MCF 10A (cell line): Measurements from ENCODE around the gene IL26. TPM values are rescaled to one million over a fixed set of nuclear protein-coding genes. Genes with fewer than 3 reads are reported as not detected.

Experiments
- Bru-seq: library from RNA; stranded (reverse); fragments of 400-500 nt; gene quantifications from one replicate; lab custom pipeline; 2021; lab: Mats Ljungman, UMichigan
- BruChase-seq, 2 experiments: library from RNA; stranded (reverse); fragments of 400-500 nt; gene quantifications; one replicate each; lab custom pipeline; 2021; lab: Mats Ljungman, UMichigan
- BruUV-seq: library from RNA; stranded (reverse); fragments of 400-500 nt; replicated peaks from 2 replicates; lab custom pipeline; 2021; lab: Mats Ljungman, UMichigan
- CTCF ChIA-PET: fragments of 300-600 bp; sonication (Branson Sonifier 250); formaldehyde crosslinking; extraction: SDS; loops from one replicate; lab custom pipeline; 2021; ENCODE audit warnings: antibody characterized with exemption, inconsistent platforms; lab: Yijun Ruan, JAX
- POLR2A ChIA-PET: fragments of 300-600, 350-650 bp; sonication (Branson Sonifier 250); formaldehyde crosslinking; extraction: SDS; loops from one replicate; lab custom pipeline; 2020; ENCODE audit warnings: antibody characterized with exemption, inconsistent platforms; lab: Yijun Ruan, JAX
- DNase-seq: peaks from one replicate; pipeline ENCODE4 v3.0.0-alpha.2; 2018; ENCODE audit not compliant: unreplicated experiment
- H3K27ac Mint-ChIP-seq: one replicate; pipeline ENCODE4 v1.8.0; 2022; ENCODE audit warnings: mild to moderate bottlenecking, low read depth, mixed read lengths; ENCODE audit not compliant: unreplicated experiment
- H3K27me3 Mint-ChIP-seq: one replicate; pipeline ENCODE4 v1.8.0; 2022; ENCODE audit warnings: mixed read lengths; ENCODE audit not compliant: insufficient read depth, unreplicated experiment
- H3K36me3 Mint-ChIP-seq: one replicate; pipeline ENCODE4 v1.8.0; 2022; ENCODE audit warnings: mild to moderate bottlenecking, moderate library complexity, mixed read lengths; ENCODE audit not compliant: insufficient read depth, unreplicated experiment
- H3K4me1 Mint-ChIP-seq: one replicate; pipeline ENCODE4 v1.8.0; 2022; ENCODE audit warnings: mixed read lengths; ENCODE audit not compliant: insufficient read depth, unreplicated experiment
- H3K4me3 Mint-ChIP-seq: one replicate; pipeline ENCODE4 v1.8.0; 2022; ENCODE audit warnings: mild to moderate bottlenecking, moderate library complexity, mixed read lengths; ENCODE audit not compliant: unreplicated experiment
- H3K9me3 Mint-ChIP-seq: one replicate; pipeline ENCODE4 v1.8.0; 2022; ENCODE audit warnings: mixed read lengths; ENCODE audit not compliant: unreplicated experiment
- CTCF ChIP-seq: fragments of 200-600 bp; IDR thresholded peaks from one replicate; pipeline ENCODE4 v1.8.0; 2022; ENCODE audit warnings: antibody characterized with exemption, mild to moderate bottlenecking; ENCODE audit not compliant: unreplicated experiment
- intact Hi-C: fragments of 100-400 bp; cut with micrococcal nuclease; formaldehyde crosslinking; loops from 2 replicates; pipeline ENCODE4 v1.14.1; 2022
- long read RNA-seq: library from polyadenylated mRNA; stranded (forward); transcript quantifications from one replicate; pipeline ENCODE4 v2.0.0, GENCODE V29; 2022
- total RNA-seq: library from RNA; stranded (reverse); gene quantifications from 2 replicates; pipeline ENCODE4 v1.2.3, GENCODE V29; 2022

Gene IL26, protein sequence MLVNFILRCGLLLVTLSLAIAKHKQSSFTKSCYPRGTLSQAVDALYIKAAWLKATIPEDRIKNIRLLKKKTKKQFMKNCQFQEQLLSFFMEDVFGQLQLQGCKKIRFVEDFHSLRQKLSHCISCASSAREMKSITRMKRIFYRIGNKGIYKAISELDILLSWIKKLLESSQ
- total RNA-seq (not detected in 2 replicates), Bru-seq, nascent RNA (percentile 12 among the genes with signal in this experiment), BruChase-seq, experiment 1, labeled RNA remaining after a 6-hour chase (percentile 9 among the genes with signal in this experiment), BruChase-seq, experiment 2, labeled RNA remaining after a 2-hour chase (percentile 4 among the genes with signal in this experiment)
- long read RNA-seq = 0 reads

DNA sequence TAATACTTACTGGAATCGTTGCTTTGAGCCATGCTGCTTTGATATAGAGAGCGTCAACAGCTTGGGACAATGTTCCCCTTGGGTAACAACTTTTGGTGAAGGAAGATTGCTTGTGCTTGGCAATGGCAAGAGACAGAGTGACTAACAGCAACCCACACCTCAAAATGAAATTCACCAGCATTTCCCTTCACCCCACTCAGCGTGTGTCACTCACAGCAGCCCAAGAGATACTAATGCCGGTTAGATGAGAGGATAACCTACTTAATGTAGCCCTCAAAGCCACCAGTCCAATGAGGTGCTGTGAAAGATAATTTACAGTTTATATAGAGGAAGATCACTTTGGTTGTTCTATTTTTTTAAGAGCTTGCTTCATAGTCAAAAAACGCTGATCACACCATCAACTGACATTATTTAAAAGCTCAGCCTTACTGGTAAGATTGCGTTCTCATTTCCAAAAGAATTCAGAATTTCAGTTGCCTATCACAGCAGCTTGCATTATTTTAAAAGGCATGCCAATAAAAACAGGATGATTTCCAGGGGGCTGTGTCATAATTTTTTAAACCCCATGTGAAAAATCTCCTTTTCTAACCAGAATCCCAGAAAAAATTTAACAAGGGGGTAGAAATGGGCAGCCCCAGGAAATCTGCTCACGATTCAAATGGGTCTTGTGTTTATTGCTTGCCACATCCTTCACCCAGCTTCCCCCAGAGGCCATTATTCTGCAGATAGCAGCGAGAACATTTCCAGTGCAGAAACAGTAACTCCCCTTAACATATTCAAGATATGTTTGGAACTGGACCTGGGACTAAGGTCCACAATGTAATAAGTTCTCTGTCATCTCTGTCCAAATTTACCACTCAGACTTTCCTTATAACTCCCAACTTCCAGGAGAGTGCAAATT is at the start of gene IL26:
IL26 (minus strand) TSS at position 235 of the 901 bp plus-strand sequence; CDS start at position 181, 54 bp downstream.
- Mint-ChIP-seq H3K27me3 (no peaks in the 10 kb centered on the region), H3K9me3 (no peaks in the 10 kb centered on the region), H3K27ac (no peak within 1 kb of the TSS), H3K4me3 (no peak within 1 kb of the TSS), H3K36me3 (no peaks in the 10 kb centered on the region), H3K4me1 (peaks cover 26% of the 10 kb centered on the region)
- no peak for DNase-seq
- CTCF ChIA-PET = interaction anchor here (0.8 to 5.1 kb wide), 5 partner anchors 75 to 185 kb away, joined by 3 to 151 read pairs (median 4); no protein-coding TSS in a partner anchor
- no peak for TF ChIP-seq CTCF
- intact Hi-C loops = no loop called here
- no TSS peak for BruUV-seq
- POLR2A ChIA-PET = interaction anchor here (1.0 to 4.1 kb wide), 2 partner anchors 87 to 95 kb away, joined by 3 to 16 read pairs; no protein-coding TSS in a partner anchor

- H3K9me3 Mint-ChIP-seq = no peaks in the 10 kb centered on the region
- TF ChIP-seq CTCF = no peak
- ChIA-PET CTCF (interaction anchor here (0.7 to 1.6 kb wide), 3 partner anchors 23 to 233 kb away, joined by 4 to 7 read pairs (median 6); no protein-coding TSS in a partner anchor), POLR2A (interaction anchor here (1.1 kb wide), 1 partner anchor 36 kb away, joined by 4 read pairs; no protein-coding TSS in a partner anchor)
- peaks cover 18% of the 10 kb centered on the region for H3K4me1 Mint-ChIP-seq
- intact Hi-C loops = no loop called here
- H3K36me3 Mint-ChIP-seq = no peaks in the 10 kb centered on the region
- no TSS peak for BruUV-seq
- no peak overlapping the region for H3K4me3 Mint-ChIP-seq
- DNase-seq = no peak
- H3K27ac Mint-ChIP-seq = no peak overlapping the region
- H3K27me3 Mint-ChIP-seq = no peaks in the 10 kb centered on the region
Measured at GRCh38 chr12:68272732-68273131, 47.1 kb upstream of the IL26 start.

DNA sequence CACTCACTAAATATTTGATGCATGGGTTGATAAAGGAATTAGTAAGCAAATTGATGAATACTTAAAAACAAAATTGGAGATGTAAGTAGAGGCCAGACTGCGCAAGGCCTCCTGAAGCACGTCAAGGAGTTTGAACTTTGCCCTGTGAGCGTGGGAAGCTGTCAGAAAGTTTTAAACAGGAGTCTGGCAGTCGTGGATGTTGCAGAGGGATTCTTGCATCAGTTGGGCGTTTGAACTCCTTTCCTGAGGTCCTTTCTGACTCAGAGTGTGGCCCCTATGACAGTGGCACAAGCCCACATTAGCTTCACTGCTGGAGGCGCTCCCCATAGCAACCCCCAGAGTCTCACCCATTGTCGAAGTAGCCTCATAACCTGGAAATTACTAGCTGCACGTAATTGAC is 45.7 kb upstream of the IL26 start:
- Mint-ChIP-seq H3K4me3 (no peak overlapping the region), H3K27me3 (no peaks in the 10 kb centered on the region), H3K9me3 (no peaks in the 10 kb centered on the region), H3K4me1 (peaks cover 13% of the 10 kb centered on the region), H3K27ac (no peak overlapping the region), H3K36me3 (no peaks in the 10 kb centered on the region)
- DNase-seq = no peak
- intact Hi-C loops = no loop called here
- ChIA-PET CTCF (interaction anchor here (1.1 to 1.3 kb wide), 2 partner anchors 23 to 48 kb away, joined by 3 to 6 read pairs; no protein-coding TSS in a partner anchor), POLR2A (interaction anchor here (1.0 kb wide), 1 partner anchor 12 kb away, joined by 6 read pairs; no protein-coding TSS in a partner anchor)
- BruUV-seq = no TSS peak
- no peak for TF ChIP-seq CTCF
